Upper lobe of left lung (tissue), 6 donors: Measurements from ENCODE around the gene ELOVL6. TPM values are rescaled to one million over a fixed set of nuclear protein-coding genes. Genes with fewer than 3 reads are reported as not detected.

ENCODE experiments used
- ATAC-seq, 2 donors: fragments of 200-7000 bp; cut with Tn5 transposase; one replicate each; pipeline ENCODE4 v1.9.1; 2022; ENCODE audit warnings: mild to moderate bottlenecking in 2 of 2, moderate library complexity in 2 of 2; ENCODE audit not compliant: low FRiP score in 2 of 2
- DNase-seq, 2 donors: peaks; one replicate each; pipeline ENCODE4 v3.0.0-alpha.2; 2019 to 2020
- H3K27ac ChIP-seq, 4 donors: fragments of 200-600 bp; sonication (generic); one replicate each; pipeline ENCODE4 v1.5.1; 2016 to 2019
- H3K27me3 ChIP-seq, 4 donors: fragments of 200-600 bp; sonication (generic); one replicate each; pipeline ENCODE4 v1.5.1; 2017 to 2019
- H3K36me3 ChIP-seq, 4 donors: fragments of 200-600 bp; sonication (generic); one replicate each; pipeline ENCODE4 v1.5.1; 2016 to 2019
- H3K4me1 ChIP-seq, 4 donors: fragments of 200-600 bp; sonication (generic); one replicate each; pipeline ENCODE4 v1.5.1; 2018 to 2019
- H3K4me3 ChIP-seq, 4 donors: fragments of 200-600 bp; sonication (generic); one replicate each; pipeline ENCODE4 v1.5.1; 2017 to 2019; ENCODE audit warnings: mild to moderate bottlenecking in 2 of 4, moderate library complexity in 1 of 4
- H3K9me3 ChIP-seq, 4 donors: fragments of 200-600 bp; sonication (generic); one replicate each; pipeline ENCODE4 v1.5.1; 2018 to 2019
- CTCF ChIP-seq, 6 experiments: fragments of 450-650 bp in 4 of 6; fragments of 200-600 bp in 2 of 6; sonication (generic) in 2 of 6; IDR thresholded peaks; one replicate each; pipeline ENCODE4 v1.5.1; 2016 to 2019; ENCODE audit warnings: antibody characterized with exemption in 6 of 6
- EP300 ChIP-seq, 4 donors: sonication (generic); formaldehyde crosslinking; IDR thresholded peaks; one replicate each; pipeline ENCODE4 v1.5.1; 2017; ENCODE audit warnings: antibody characterized with exemption in 4 of 4, control low read depth in 2 of 4
- POLR2A ChIP-seq, 4 donors: fragments of 450-650 bp; IDR thresholded peaks; one replicate each; pipeline ENCODE4 v1.5.1; 2016 to 2017; ENCODE audit warnings: antibody characterized with exemption in 4 of 4, mild to moderate bottlenecking in 2 of 4
- POLR2AphosphoS5 ChIP-seq, 2 donors: sonication (generic); formaldehyde crosslinking; IDR thresholded peaks; one replicate each; pipeline ENCODE4 v1.5.1; 2017; ENCODE audit warnings: antibody characterized with exemption in 2 of 2
- WGBS, 2 donors: methylation state at CpG; one replicate each; pipeline ENCODE4 v1.1.5; 2017 to 2018; 5-methylcytosine and 5-hydroxymethylcytosine counted together
- total RNA-seq, 6 donors: library from RNA; depleted of rRNA in 4 of 6; stranded (reverse); fragments of >200 nt in 4 of 6; gene quantifications; one replicate each; pipeline versions ENCODE4 v1.1.0 to v1.2.1, GENCODE V29; 2016 to 2021
- donor health status: DM: no; HTN: no; CAD: no; lungs with moderate emphysema.
- donor health status: DM: no; HTN: yes; CAD: no; lungs with severe emphysema.

ELOVL6 gene
- total RNA-seq, 6 donors from 2014 or later = 2.1 to 10.2 (median 4.3) TPM

- ATAC-seq (no peak), DNase-seq (no peak)
- no peaks in the 10 kb centered on the region for H3K9me3 ChIP-seq
- no peak overlapping the region for H3K4me3 ChIP-seq
- H3K27ac ChIP-seq = no peak overlapping the region
- H3K4me1 ChIP-seq = no peaks in the 10 kb centered on the region
- WGBS, 2 donors = 39 to 41% methylated on average over 5 of the region's 5 CpGs
- TF ChIP-seq CTCF (IDR thresholded peaks at IDR 0.05) (no peak), EP300 (IDR thresholded peaks at IDR 0.05) (no peak), POLR2AphosphoS5 (IDR thresholded peaks at IDR 0.05) (no peak), POLR2A (IDR thresholded peaks at IDR 0.05) (no peak)
- H3K36me3 ChIP-seq = no peaks in the 10 kb centered on the region
- H3K27me3 ChIP-seq = no peaks in the 10 kb centered on the region
Observed at GRCh38 chr4:110020139-110020538, 178.3 kb downstream of the ELOVL6 start.

DNA sequence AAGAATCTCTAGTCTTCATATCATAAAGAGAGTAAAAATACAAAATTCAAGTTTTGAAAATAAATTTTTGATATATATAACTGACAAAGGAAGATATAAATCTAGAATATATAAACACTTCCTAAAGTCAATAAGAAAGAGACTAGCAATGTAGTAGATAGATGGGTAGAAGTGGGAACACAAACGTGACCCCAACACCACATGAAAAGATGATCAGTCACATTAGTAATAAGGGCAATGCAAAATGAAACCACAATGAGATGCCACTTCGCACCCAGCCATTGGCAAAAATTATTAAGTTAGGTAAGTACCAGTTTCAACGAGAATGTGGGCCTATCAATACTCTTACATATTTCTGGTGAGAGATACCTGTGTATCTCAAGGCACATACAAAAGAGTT, 179.3 kb downstream of the ELOVL6 start:
- Histone ChIP-seq H3K4me1 (no peaks in the 10 kb centered on the region), H3K27ac (no peak overlapping the region), H3K9me3 (no peaks in the 10 kb centered on the region), H3K36me3 (no peaks in the 10 kb centered on the region), H3K4me3 (no peak overlapping the region), H3K27me3 (no peaks in the 10 kb centered on the region)
- no peak for DNase-seq
- WGBS, 2 donors = 80 to 85% methylated on average over 3 of the region's 3 CpGs
- TF ChIP-seq CTCF (IDR thresholded peaks at IDR 0.05) = no peak
- no peak for TF ChIP-seq POLR2A (IDR thresholded peaks at IDR 0.05)
- ATAC-seq = no peak

DNA sequence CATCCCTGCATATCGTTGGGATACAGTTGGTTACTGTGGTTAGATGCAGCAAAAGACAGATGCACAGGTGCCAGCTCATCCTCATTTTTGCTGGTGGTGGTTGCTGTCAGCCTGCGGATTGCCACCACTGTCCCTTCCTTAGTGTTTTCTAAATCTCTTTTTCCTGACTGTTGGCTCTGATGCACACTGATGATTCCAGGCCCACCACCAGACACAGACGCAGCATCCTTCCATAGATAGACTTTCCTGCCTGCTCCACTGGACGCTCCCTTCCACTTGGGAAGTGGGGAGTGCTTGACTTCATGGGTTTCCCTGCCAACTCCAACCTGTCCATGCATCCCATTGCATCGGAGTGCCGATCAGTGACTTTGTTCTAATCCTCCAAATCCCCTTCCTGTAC, 184.2 kb downstream of the ELOVL6 start:
- H3K36me3 ChIP-seq = no peaks in the 10 kb centered on the region
- H3K27ac ChIP-seq = no peak overlapping the region
- H3K4me1 ChIP-seq = no peaks in the 10 kb centered on the region
- H3K4me3 ChIP-seq = no peak overlapping the region
- no peaks in the 10 kb centered on the region for H3K9me3 ChIP-seq
- no peak for TF ChIP-seq POLR2AphosphoS5 (IDR thresholded peaks at IDR 0.05)
- no peak for TF ChIP-seq POLR2A (IDR thresholded peaks at IDR 0.05)
- no peak for TF ChIP-seq CTCF (IDR thresholded peaks at IDR 0.05)
- TF ChIP-seq EP300 (IDR thresholded peaks at IDR 0.05) = no peak
- DNase-seq (no peak), ATAC-seq (no peak)
- 90 to 93% methylated on average over 6 of the region's 6 CpGs for WGBS, 2 donors
- no peaks in the 10 kb centered on the region for H3K27me3 ChIP-seq

DNA sequence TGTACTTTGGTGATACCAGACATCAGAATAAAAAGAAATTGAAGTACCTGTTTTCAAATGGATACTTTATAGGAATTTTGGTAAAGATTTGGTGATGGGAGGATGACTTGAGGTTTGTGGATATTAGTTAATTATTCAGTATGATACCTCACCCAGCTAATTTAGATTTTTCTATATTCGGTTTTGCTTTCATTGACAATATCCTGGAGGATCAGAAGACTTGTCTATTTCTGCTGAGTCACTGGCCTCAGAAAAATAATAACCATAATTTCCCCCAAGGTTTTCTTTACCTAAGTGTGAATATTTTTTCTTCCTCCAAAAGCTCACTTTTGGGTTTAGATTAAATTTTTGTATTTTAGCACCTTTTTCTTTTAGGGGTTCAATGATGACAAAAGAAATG, 185.5 kb downstream of the ELOVL6 start:
- H3K27ac ChIP-seq = no peak overlapping the region
- H3K27me3 ChIP-seq = no peaks in the 10 kb centered on the region
- 71 to 74% methylated on average over 1 of the region's 1 CpG for WGBS, 2 donors
- no peaks in the 10 kb centered on the region for H3K9me3 ChIP-seq
- DNase-seq = no peak
- no peak for ATAC-seq
- TF ChIP-seq CTCF (IDR thresholded peaks at IDR 0.05) (no peak), POLR2AphosphoS5 (IDR thresholded peaks at IDR 0.05) (no peak), POLR2A (IDR thresholded peaks at IDR 0.05) (no peak), EP300 (IDR thresholded peaks at IDR 0.05) (no peak)
- no peaks in the 10 kb centered on the region for H3K36me3 ChIP-seq
- no peaks in the 10 kb centered on the region for H3K4me1 ChIP-seq
- no peak overlapping the region for H3K4me3 ChIP-seq

DNA sequence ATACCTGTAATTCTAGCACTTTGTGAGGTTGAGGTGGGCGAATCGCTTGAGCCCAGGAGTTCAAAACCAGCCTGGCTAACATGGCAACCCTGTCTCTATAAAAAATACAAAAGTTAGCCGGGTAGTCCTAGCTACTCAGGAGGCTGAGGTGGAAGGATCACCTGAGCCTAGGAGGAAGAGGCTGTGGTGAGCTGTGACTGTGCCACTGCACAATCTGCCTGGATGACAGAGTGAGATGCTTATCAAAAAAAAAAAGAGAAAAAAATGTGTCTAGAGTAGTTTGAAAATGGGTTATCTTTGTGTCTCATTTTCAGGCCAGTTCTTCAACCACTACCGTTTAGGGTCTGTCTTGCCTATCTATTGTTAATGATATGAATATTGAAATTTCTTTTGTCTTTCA, 187.6 kb downstream of the ELOVL6 start:
- WGBS, 2 donors = 90 to 95% methylated on average over 4 of the region's 4 CpGs
- no peak overlapping the region for H3K27ac ChIP-seq
- H3K4me3 ChIP-seq = no peak overlapping the region
- no peaks in the 10 kb centered on the region for H3K36me3 ChIP-seq
- TF ChIP-seq CTCF (IDR thresholded peaks at IDR 0.05) = no peak
- H3K4me1 ChIP-seq = no peaks in the 10 kb centered on the region
- no peak for DNase-seq
- no peak for ATAC-seq
- H3K9me3 ChIP-seq = no peaks in the 10 kb centered on the region
- H3K27me3 ChIP-seq = no peaks in the 10 kb centered on the region
